ENCODE results near the gene UNK.

The UNK gene

GRCh38 chr17:75817571-75817970, 33.0 kb downstream of the UNK start:
- H3K9ac ChIP-seq (ENCODE audit: low read length in 2 of 2): no peak overlapping the region
- H3K36me3 ChIP-seq (ENCODE audit: control insufficient read depth in 2 of 2, insufficient read depth in 2 of 2, low read length in 2 of 2): peaks cover 74 to 80% of the 10 kb centered on the region in 2 donors
- H3K27ac ChIP-seq (ENCODE audit: low read length): no peak overlapping the region
- no peaks in the 10 kb centered on the region for H3K9me3 ChIP-seq (ENCODE audit: control insufficient read depth in 2 of 2, low read length in 2 of 2)
- H3K27me3 ChIP-seq (ENCODE audit: control insufficient read depth in 1 of 2, insufficient read depth in 2 of 2, low read length in 2 of 2): no peaks in the 10 kb centered on the region
- H3K4me3 ChIP-seq (ENCODE audit: low read length in 2 of 2): no peak overlapping the region
- H3K4me1 ChIP-seq (ENCODE audit: control insufficient read depth, insufficient read depth, low read length): peaks cover 5% of the 10 kb centered on the region

- Histone ChIP-seq H3K9me3 (ENCODE audit: control insufficient read depth in 2 of 2, low read length in 2 of 2) (no peaks in the 10 kb centered on the region), H3K27ac (ENCODE audit: low read length) (no peak overlapping the region), H3K4me3 (ENCODE audit: low read length in 2 of 2) (no peak overlapping the region), H3K36me3 (ENCODE audit: control insufficient read depth in 2 of 2, insufficient read depth in 2 of 2, low read length in 2 of 2) (peaks cover 65 to 77% of the 10 kb centered on the region in 2 donors), H3K27me3 (ENCODE audit: control insufficient read depth in 1 of 2, insufficient read depth in 2 of 2, low read length in 2 of 2) (no peaks in the 10 kb centered on the region), H3K4me1 (ENCODE audit: control insufficient read depth, insufficient read depth, low read length) (peaks cover 5% of the 10 kb centered on the region), H3K9ac (ENCODE audit: low read length in 2 of 2) (no peak overlapping the region)
These were observed 33.8 kb downstream of the UNK start for GRCh38 chr17:75818326-75818885.

- no peaks in the 10 kb centered on the region for H3K27me3 ChIP-seq (ENCODE audit: control insufficient read depth in 1 of 2, insufficient read depth in 2 of 2, low read length in 2 of 2)
- H3K36me3 ChIP-seq (ENCODE audit: control insufficient read depth in 2 of 2, insufficient read depth in 2 of 2, low read length in 2 of 2): peaks cover 61 to 76% of the 10 kb centered on the region in 2 donors
- no peak overlapping the region for H3K27ac ChIP-seq (ENCODE audit: low read length)
- no peak overlapping the region for H3K9ac ChIP-seq (ENCODE audit: low read length in 2 of 2)
- H3K9me3 ChIP-seq (ENCODE audit: control insufficient read depth in 2 of 2, low read length in 2 of 2): no peaks in the 10 kb centered on the region
- no peak overlapping the region for H3K4me3 ChIP-seq (ENCODE audit: low read length in 2 of 2)
- peaks cover 5% of the 10 kb centered on the region for H3K4me1 ChIP-seq (ENCODE audit: control insufficient read depth, insufficient read depth, low read length)
These were observed 34.5 kb downstream of the UNK start for GRCh38 chr17:75819116-75819515.

GRCh38 chr17:75819678-75820077, 35.1 kb downstream of the UNK start:
- H3K27ac ChIP-seq (ENCODE audit: low read length): no peak overlapping the region
- no peaks in the 10 kb centered on the region for H3K9me3 ChIP-seq (ENCODE audit: control insufficient read depth in 2 of 2, low read length in 2 of 2)
- no peaks in the 10 kb centered on the region for H3K27me3 ChIP-seq (ENCODE audit: control insufficient read depth in 1 of 2, insufficient read depth in 2 of 2, low read length in 2 of 2)
- peaks cover 60 to 77% of the 10 kb centered on the region in 2 donors for H3K36me3 ChIP-seq (ENCODE audit: control insufficient read depth in 2 of 2, insufficient read depth in 2 of 2, low read length in 2 of 2)
- no peak overlapping the region for H3K9ac ChIP-seq (ENCODE audit: low read length in 2 of 2)
- no peak overlapping the region for H3K4me3 ChIP-seq (ENCODE audit: low read length in 2 of 2)
- peaks cover 5% of the 10 kb centered on the region for H3K4me1 ChIP-seq (ENCODE audit: control insufficient read depth, insufficient read depth, low read length)

GRCh38 chr17:75820094-75821080, 35.8 kb downstream of the UNK start:
- H3K9ac ChIP-seq (ENCODE audit: low read length in 2 of 2): no peak overlapping the region
- peaks cover 58 to 72% of the 10 kb centered on the region in 2 donors for H3K36me3 ChIP-seq (ENCODE audit: control insufficient read depth in 2 of 2, insufficient read depth in 2 of 2, low read length in 2 of 2)
- H3K27me3 ChIP-seq (ENCODE audit: control insufficient read depth in 1 of 2, insufficient read depth in 2 of 2, low read length in 2 of 2): no peaks in the 10 kb centered on the region
- H3K9me3 ChIP-seq (ENCODE audit: control insufficient read depth in 2 of 2, low read length in 2 of 2): no peaks in the 10 kb centered on the region
- peaks cover 5% of the 10 kb centered on the region for H3K4me1 ChIP-seq (ENCODE audit: control insufficient read depth, insufficient read depth, low read length)
- H3K27ac ChIP-seq (ENCODE audit: low read length): no peak overlapping the region
- H3K4me3 ChIP-seq (ENCODE audit: low read length in 2 of 2): no peak overlapping the region

- Histone ChIP-seq H3K36me3 (ENCODE audit: control insufficient read depth in 2 of 2, insufficient read depth in 2 of 2, low read length in 2 of 2) (peaks cover 54 to 67% of the 10 kb centered on the region in 2 donors), H3K27ac (ENCODE audit: low read length) (no peak overlapping the region), H3K4me1 (ENCODE audit: control insufficient read depth, insufficient read depth, low read length) (peaks cover 5% of the 10 kb centered on the region), H3K4me3 (ENCODE audit: low read length in 2 of 2) (no peak overlapping the region), H3K9ac (ENCODE audit: low read length in 2 of 2) (no peak overlapping the region), H3K9me3 (ENCODE audit: control insufficient read depth in 2 of 2, low read length in 2 of 2) (no peaks in the 10 kb centered on the region), H3K27me3 (ENCODE audit: control insufficient read depth in 1 of 2, insufficient read depth in 2 of 2, low read length in 2 of 2) (no peaks in the 10 kb centered on the region)
These were observed 36.9 kb downstream of the UNK start for GRCh38 chr17:75821552-75821951.

GRCh38 chr17:75822119-75822799, 37.7 kb downstream of the UNK start:
- H3K9me3 ChIP-seq (ENCODE audit: control insufficient read depth in 2 of 2, low read length in 2 of 2): no peaks in the 10 kb centered on the region
- H3K27me3 ChIP-seq (ENCODE audit: control insufficient read depth in 1 of 2, insufficient read depth in 2 of 2, low read length in 2 of 2): no peaks in the 10 kb centered on the region
- no peak overlapping the region for H3K4me3 ChIP-seq (ENCODE audit: low read length in 2 of 2)
- peak overlapping the region; percentile 41 for H3K27ac ChIP-seq (ENCODE audit: low read length)
- H3K36me3 ChIP-seq (ENCODE audit: control insufficient read depth in 2 of 2, insufficient read depth in 2 of 2, low read length in 2 of 2): peaks cover 48 to 60% of the 10 kb centered on the region in 2 donors
- peak overlapping the region in 1 of 2 donors; percentile 38 for H3K9ac ChIP-seq (ENCODE audit: low read length in 2 of 2)
- peaks cover 10% of the 10 kb centered on the region for H3K4me1 ChIP-seq (ENCODE audit: control insufficient read depth, insufficient read depth, low read length)

- peaks cover 43 to 55% of the 10 kb centered on the region in 2 donors for H3K36me3 ChIP-seq (ENCODE audit: control insufficient read depth in 2 of 2, insufficient read depth in 2 of 2, low read length in 2 of 2)
- no peaks in the 10 kb centered on the region for H3K27me3 ChIP-seq (ENCODE audit: control insufficient read depth in 1 of 2, insufficient read depth in 2 of 2, low read length in 2 of 2)
- peak overlapping the region; percentile 41 for H3K27ac ChIP-seq (ENCODE audit: low read length)
- no peak overlapping the region for H3K9ac ChIP-seq (ENCODE audit: low read length in 2 of 2)
- H3K4me3 ChIP-seq (ENCODE audit: low read length in 2 of 2): no peak overlapping the region
- H3K4me1 ChIP-seq (ENCODE audit: control insufficient read depth, insufficient read depth, low read length): peaks cover 15% of the 10 kb centered on the region
- H3K9me3 ChIP-seq (ENCODE audit: control insufficient read depth in 2 of 2, low read length in 2 of 2): no peaks in the 10 kb centered on the region
These were observed 38.2 kb downstream of the UNK start for GRCh38 chr17:75822800-75823166.

- H3K36me3 ChIP-seq (ENCODE audit: control insufficient read depth in 2 of 2, insufficient read depth in 2 of 2, low read length in 2 of 2): peaks cover 36 to 50% of the 10 kb centered on the region in 2 donors
- H3K27me3 ChIP-seq (ENCODE audit: control insufficient read depth in 1 of 2, insufficient read depth in 2 of 2, low read length in 2 of 2): no peaks in the 10 kb centered on the region
- H3K4me3 ChIP-seq (ENCODE audit: low read length in 2 of 2): no peak overlapping the region
- H3K4me1 ChIP-seq (ENCODE audit: control insufficient read depth, insufficient read depth, low read length): peaks cover 22% of the 10 kb centered on the region
- H3K27ac ChIP-seq (ENCODE audit: low read length): peak overlapping the region; percentile 24
- H3K9me3 ChIP-seq (ENCODE audit: control insufficient read depth in 2 of 2, low read length in 2 of 2): no peaks in the 10 kb centered on the region
- no peak overlapping the region for H3K9ac ChIP-seq (ENCODE audit: low read length in 2 of 2)
These were observed 38.8 kb downstream of the UNK start for GRCh38 chr17:75823257-75824041.

GRCh38 chr17:75824050-75824552, 39.5 kb downstream of the UNK start:
- H3K36me3 ChIP-seq (ENCODE audit: control insufficient read depth in 2 of 2, insufficient read depth in 2 of 2, low read length in 2 of 2): peaks cover 29 to 44% of the 10 kb centered on the region in 2 donors
- no peaks in the 10 kb centered on the region for H3K27me3 ChIP-seq (ENCODE audit: control insufficient read depth in 1 of 2, insufficient read depth in 2 of 2, low read length in 2 of 2)
- H3K9me3 ChIP-seq (ENCODE audit: control insufficient read depth in 2 of 2, low read length in 2 of 2): no peaks in the 10 kb centered on the region
- peak overlapping the region; percentile 24 for H3K27ac ChIP-seq (ENCODE audit: low read length)
- no peak overlapping the region for H3K9ac ChIP-seq (ENCODE audit: low read length in 2 of 2)
- no peak overlapping the region for H3K4me3 ChIP-seq (ENCODE audit: low read length in 2 of 2)
- H3K4me1 ChIP-seq (ENCODE audit: control insufficient read depth, insufficient read depth, low read length): peaks cover 23% of the 10 kb centered on the region

All from stomach smooth muscle (tissue), 2 donors.